Measurements from ENCODE around the gene NT5C2.
"Not testable (repeated sequence)": the region's sequence is repeated elsewhere in the genome, so short reads cannot be mapped to it uniquely, and the experiment has no call there.

NT5C2 gene

GRCh38 chr10:103199488-103199887, 6.4 kb upstream of the NT5C2 start:
- no peak for DNase-seq

GRCh38 chr10:103198648-103199047, 5.6 kb upstream of the NT5C2 start:
- no peak for DNase-seq

- no peak for DNase-seq
Measured at GRCh38 chr10:103197903-103198302, 4.8 kb upstream of the NT5C2 start.

DNA sequence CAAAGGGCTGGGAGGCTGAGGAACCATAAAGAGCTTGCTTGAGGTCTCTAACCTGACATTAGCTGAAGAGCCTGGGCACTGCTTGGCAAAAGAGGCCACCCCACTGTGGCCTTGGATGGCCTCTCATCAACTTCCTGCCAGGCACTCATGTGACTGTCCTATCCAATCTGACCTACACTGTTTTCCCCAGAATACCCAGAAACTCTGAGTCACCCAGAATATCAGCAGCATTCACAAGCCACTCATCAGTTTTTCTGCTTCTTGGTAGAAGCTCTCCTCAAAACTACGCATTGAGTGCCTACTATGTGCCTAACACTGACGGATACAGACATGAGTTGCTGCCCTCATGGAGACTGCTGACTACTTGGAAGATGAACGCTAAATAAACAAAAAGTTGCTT, 4.1 kb upstream of the NT5C2 start:
- DNase-seq, result peak; percentile 13

DNA sequence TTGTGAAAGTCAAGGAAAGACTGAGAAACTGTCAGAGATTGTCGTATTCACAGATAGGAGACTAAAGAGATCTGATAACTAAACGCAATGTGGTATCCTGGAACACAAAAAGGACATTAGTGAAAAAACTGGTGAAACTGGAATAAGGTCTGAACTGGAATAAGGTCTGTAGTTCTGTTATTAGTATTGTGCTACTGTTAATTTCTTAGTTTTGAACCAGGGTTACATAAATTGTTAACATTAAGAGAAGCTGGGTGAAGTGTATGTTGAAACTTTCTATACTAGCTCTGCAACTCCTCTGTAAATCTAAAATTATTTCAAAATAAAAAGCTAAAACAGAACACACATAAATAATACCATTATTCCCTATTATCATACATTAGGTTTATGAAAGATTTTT, 3.4 kb upstream of the NT5C2 start:
- no peak for DNase-seq

DNA sequence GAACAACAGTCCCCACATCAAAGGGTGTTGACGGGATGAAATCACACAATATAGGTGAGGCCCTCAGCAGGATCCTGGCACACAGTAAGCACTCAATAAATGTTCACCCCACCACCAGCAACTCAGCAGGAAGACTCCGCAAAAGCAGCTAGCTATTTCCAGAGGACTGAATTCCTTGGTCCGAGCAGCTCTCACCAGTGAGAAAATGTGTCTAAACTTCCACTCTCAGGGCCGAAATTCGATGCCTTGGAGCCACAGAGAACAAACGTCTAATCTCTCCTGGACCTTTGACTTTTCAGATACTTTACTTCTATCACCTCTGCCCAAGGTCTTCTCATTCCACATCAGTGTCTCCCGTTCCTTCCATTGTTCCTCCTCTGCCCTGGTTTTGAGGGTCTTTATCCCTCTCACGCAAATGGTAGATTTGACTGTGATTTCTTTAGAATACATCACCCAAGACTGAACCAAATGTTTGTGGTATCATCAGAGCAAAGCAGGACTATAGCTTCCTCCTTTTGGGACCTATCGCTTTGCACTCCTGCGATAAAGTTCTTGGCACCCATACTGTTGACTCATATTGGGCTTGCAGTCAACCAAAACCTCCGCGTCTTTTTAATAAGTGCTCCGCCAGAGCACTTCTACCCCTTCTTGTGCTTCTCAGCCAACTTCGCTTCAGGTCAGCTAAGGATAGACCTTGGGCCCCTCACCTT, 903 bp upstream of the NT5C2 start:
- DNase-seq, result no peak

- DNase-seq, result peak; percentile 64
Measured at GRCh38 chr10:103192451-103193106, 493 bp downstream of the NT5C2 start.

- DNase-seq, result peak; percentile 7
Measured at GRCh38 chr10:103192089-103192450, 1.0 kb downstream of the NT5C2 start.

GRCh38 chr10:103191198-103191597, 1.9 kb downstream of the NT5C2 start:
- DNase-seq, result not testable (repeated sequence)

DNA sequence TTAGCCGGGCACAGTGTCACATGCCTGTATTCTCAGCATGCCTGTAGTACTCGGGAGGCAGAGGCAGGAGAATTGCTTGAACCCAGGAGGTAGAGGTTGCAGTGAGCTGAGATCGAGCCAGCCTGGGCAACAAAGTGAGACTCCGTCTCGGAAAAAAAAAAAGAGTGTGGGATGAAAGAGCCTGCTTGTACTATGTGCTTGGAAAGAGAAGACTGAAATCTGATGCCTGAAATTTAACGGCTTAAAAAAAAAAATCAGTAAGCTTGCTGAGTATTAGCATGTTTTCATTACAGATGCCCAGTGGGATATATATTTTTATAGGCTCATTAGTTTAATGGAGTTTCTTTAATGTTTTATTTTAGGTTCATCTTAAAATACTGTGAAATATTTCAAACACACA, 4.2 kb downstream of the NT5C2 start:
- no peak for DNase-seq

- DNase-seq, result no peak
Measured at GRCh38 chr10:103186128-103186527, 6.9 kb downstream of the NT5C2 start.

GRCh38 chr10:103184615-103185014, 8.5 kb downstream of the NT5C2 start:
- no peak for DNase-seq

- DNase-seq, result not testable (repeated sequence)
Measured at GRCh38 chr10:103183991-103184451, 9.1 kb downstream of the NT5C2 start.

- DNase-seq, result no peak
Measured at GRCh38 chr10:103181244-103181643, 11.8 kb downstream of the NT5C2 start.

DNA sequence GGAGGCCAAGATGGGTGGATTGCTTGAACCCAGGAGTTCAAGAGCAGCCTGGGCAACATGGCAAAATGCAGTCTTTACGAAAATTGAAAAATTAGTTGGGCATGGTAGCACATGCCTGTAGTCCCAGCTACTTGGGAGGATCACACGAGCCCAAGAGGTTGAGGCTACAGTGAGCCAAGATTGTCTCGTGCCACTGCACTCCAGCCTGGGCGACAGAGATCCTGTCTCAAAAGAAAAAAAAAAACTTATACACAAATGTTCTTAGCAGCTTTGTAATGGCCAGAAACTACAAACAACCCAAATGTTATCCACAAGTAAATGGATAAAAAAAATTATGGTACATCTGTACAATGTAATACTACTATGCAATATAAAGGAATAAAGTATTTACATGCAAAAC, 12.6 kb downstream of the NT5C2 start:
- DNase-seq, result no peak

DNA sequence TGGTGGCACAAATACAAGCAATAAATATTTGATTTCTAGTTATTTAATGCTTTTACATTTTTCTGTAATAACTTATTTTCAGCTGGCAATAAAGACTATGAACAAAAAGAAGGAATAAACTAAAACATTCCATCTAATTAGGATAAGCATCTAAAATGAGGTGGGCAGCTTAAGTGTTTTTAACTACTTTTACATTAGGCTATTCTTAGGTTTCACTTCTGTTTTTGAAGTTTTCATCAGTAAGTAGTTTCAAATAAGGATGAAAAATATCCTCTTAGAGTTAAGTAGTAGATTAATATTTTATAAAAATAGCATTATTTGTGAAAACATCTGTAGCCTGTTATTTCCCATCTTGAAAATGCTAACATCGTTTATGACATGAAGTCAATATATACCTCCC, 15.9 kb downstream of the NT5C2 start:
- DNase-seq, result no peak

DNA sequence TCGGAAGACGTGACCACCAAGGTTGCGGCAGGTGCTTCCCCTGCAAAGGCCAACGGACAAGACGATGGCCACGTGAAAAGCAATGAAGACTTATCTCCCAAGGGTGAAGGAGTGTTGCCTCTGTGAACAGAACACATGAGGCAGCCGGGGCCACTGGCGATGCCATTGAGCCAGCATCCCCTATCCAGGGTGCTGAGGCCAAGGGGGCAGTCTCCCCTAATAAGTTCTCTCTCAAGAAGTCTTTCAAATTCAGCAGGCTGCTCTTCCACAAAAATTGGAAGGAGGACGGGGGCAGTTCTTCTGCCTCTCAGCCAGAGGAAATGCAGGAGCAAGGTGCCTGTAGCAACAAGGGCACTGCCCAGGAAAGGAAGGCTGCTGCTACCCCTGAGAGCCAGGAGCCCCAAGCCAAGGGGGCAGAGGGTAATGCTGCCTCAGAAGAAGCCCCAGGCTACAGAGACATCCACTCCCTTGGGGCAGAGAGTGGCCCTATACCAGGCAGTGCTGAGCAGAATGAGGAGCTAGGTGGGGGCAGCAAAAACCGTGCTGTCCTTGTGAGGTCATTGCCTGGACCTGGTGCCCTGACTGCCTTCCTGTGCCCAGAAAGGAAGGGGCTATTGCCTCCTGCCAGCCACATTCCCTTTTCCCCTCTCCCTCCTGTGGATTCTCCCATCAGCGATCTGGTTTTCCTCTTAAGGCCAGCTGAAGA, 17.3 kb downstream of the NT5C2 start:
- no peak for DNase-seq

DNA sequence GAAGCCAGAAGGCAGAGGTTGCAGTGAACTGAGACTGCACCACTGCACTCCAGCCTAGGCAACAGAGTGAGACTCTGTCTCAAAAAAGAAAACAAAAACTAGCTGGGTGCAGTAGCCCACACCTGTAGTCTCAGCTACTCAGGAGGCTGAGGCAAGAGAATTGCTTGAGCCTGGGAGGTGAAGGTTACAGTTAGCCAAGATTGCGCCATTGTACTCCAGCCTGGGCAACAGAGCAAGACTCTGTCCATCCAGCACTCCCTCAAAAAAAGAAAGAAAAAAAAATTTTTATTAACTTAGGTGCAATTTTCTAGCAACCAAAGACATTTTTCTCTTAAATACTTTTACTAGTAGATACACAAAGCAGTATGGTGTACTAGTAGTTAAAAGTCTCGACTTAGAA, 18.7 kb downstream of the NT5C2 start:
- not testable (repeated sequence) for DNase-seq

DNA sequence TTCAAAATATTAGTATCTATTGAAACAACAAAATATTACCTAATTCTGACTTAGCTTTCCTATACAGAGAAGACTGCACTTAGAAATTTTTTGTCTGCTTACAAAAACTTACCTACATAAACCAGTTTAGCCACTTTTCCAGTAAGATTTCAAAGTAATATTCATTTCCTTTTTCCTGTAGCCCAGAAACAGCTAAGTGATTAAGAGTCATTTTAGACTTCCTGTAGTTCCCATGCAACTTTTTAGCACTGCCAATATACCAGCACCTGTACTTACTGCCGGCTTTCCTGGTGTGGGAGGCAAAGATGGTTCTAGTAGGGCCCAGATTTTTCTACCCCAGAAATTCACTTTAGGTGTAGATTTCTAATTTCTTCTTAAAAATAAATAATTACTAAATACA, 21.8 kb downstream of the NT5C2 start:
- DNase-seq, result no peak

- no peak for DNase-seq
Measured at GRCh38 chr10:103168438-103168837, 24.6 kb downstream of the NT5C2 start.

- not testable (repeated sequence) for DNase-seq
Measured at GRCh38 chr10:103167554-103167953, 25.5 kb downstream of the NT5C2 start.

- no peak for DNase-seq
Measured at GRCh38 chr10:103166523-103166922, 26.5 kb downstream of the NT5C2 start.

DNA sequence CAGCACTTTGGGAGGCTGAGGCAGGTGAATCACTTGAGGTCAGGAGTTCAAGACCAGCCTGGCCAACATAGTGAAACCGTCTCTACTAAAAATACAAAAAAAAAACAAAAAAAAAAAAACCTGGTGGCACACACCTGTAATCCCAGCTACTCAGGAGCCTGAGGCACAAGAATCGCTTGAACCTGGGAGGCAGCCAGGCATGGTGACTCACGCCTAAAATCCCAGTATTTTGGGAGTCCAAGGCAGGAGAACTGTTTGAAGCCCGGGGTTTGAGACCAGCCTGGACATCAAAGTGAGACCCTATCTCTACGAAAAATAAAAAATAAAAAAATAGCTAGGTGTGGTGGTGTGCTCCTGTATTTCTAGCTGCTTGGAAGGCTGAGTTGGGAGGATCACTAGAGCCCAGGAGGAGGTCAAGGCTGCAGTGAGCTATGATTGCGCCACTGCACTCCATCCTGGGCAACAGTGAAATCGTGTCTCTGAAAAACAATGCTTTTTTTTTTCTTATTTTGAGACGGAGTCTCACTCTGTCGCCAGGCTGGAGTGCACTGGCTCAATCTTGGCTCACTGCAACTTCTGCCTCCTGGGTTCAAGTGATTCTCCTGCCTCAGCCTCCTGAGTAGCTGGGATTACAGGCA, 29.2 kb downstream of the NT5C2 start:
- not testable (repeated sequence) for DNase-seq

GRCh38 chr10:103157246-103157645, 35.8 kb downstream of the NT5C2 start:
- DNase-seq, result no peak

Data from stimulated activated CD4-positive, alpha-beta T cell treated with anti-CD3 and anti-CD28 coated beads, Interleukin-4, amount 100 ng/mL, for 24 hours (primary cell).